Gastrocnemius medialis (tissue), 4 donors: ENCODE results near the gene SCTR. TPM values are rescaled to one million over a fixed set of nuclear protein-coding genes. Genes with fewer than 3 reads are reported as not detected.
A peak's percentile ranks its signal among the peaks of the same experiment; 100 is the strongest.

Experiments
- ATAC-seq, 2 donors: fragments of 150-250 bp; one replicate each; pipeline ENCODE4 v1.9.1; 2016
- DNase-seq, 2 donors: peaks; one replicate each; pipeline ENCODE4 v3.0.0-alpha.2; 2019
- H3K27ac ChIP-seq, 4 donors: fragments of 200-600 bp; sonication (generic); 1 replicate in 1 of 4; 2 replicates in 3 of 4; pipeline ENCODE4 v1.5.1; 2016 to 2018; ENCODE audit warnings: mild to moderate bottlenecking in 2 of 4, moderate library complexity in 1 of 4
- H3K27me3 ChIP-seq, 3 donors: fragments of 200-600 bp; sonication (generic) in 2 of 3; 1 replicate in 1 of 3; 2 replicates in 2 of 3; pipeline versions ENCODE4 v1.5.1 to v1.6.0; 2016 to 2019; ENCODE audit warnings: mild to moderate bottlenecking in 1 of 3, moderate library complexity in 1 of 3
- H3K36me3 ChIP-seq, 2 donors: fragments of 200-600 bp; sonication (generic) in 1 of 2; one replicate each; pipeline ENCODE4 v1.5.1; 2017 to 2018
- H3K4me1 ChIP-seq, 2 donors: fragments of 200-600 bp; sonication (generic) in 1 of 2; one replicate each; pipeline ENCODE4 v1.5.1; 2016 to 2017; ENCODE audit warnings: mild to moderate bottlenecking in 2 of 2
- H3K4me3 ChIP-seq, 4 donors: fragments of 200-600 bp; sonication (generic) in 3 of 4; 1 replicate in 1 of 4; 2 replicates in 3 of 4; pipeline ENCODE4 v1.5.1; 2016 to 2019; ENCODE audit warnings: mild to moderate bottlenecking in 2 of 4
- H3K9me3 ChIP-seq, 3 donors: fragments of 200-600 bp; sonication (generic) in 2 of 3; 1 replicate in 1 of 3; 2 replicates in 2 of 3; pipeline ENCODE4 v1.5.1; 2016 to 2019
- CTCF ChIP-seq, 5 experiments: fragments of 450-650 bp in 3 of 5; fragments of 200-600 bp in 2 of 5; sonication (generic) in 2 of 5; IDR thresholded peaks in 4 of 5; conservative IDR thresholded peaks in 1 of 5; 1 replicate in 4 of 5; 2 replicates in 1 of 5; pipeline ENCODE4 v1.5.1; 2016 to 2019; ENCODE audit warnings: antibody characterized with exemption in 5 of 5, mild to moderate bottlenecking in 3 of 5, moderate library complexity in 3 of 5
- POLR2A ChIP-seq, 2 donors: fragments of 450-650 bp; IDR thresholded peaks; one replicate each; pipeline ENCODE4 v1.6.1; 2017; ENCODE audit warnings: antibody characterized with exemption in 2 of 2, mild to moderate bottlenecking in 2 of 2, moderate library complexity in 2 of 2
- in situ Hi-C, 4 donors: fragments of 200-750 bp; cut with MboI; loops; one replicate each; pipeline versions ENCODE4 v1.15.0 to v1.8.0; 2017; ENCODE audit warnings: low sequenced_read_pairs in 4 of 4
- intact Hi-C: fragments of 100-400 bp; cut with DNase I; formaldehyde crosslinking; loops from one replicate; pipeline ENCODE4 v1.15.1; 2023; ENCODE audit warnings: low total_unique reads
- total RNA-seq, 4 donors: library from RNA; depleted of rRNA; stranded (reverse); fragments of >200 nt; gene quantifications; one replicate each; pipeline versions ENCODE4 v1.1.0 to v1.2.3, GENCODE V29; 2016

SCTR gene
- total RNA-seq, 4 donors from 2014 or later, result not detected

GRCh38 chr2:119482481-119483394 is 41.5 kb downstream of the SCTR start:
- TF ChIP-seq POLR2A (IDR thresholded peaks at IDR 0.05) (no peak), CTCF (IDR thresholded peaks at IDR 0.05 in 4 of 5, conservative IDR thresholded peaks at IDR 0.05 in 1 of 5) (no peak)
- Histone ChIP-seq H3K27ac (peak overlapping the region; percentile 52 to 88 (median 68)), H3K4me1 (peaks cover 53 to 59% of the 10 kb centered on the region in 2 donors), H3K27me3 (no peaks in the 10 kb centered on the region), H3K4me3 (no peak overlapping the region), H3K36me3 (no peaks in the 10 kb centered on the region), H3K9me3 (no peaks in the 10 kb centered on the region)
- in situ Hi-C loops, result no loop called here
- intact Hi-C loops, result loop anchor here (10.0 kb wide), 2 partner anchors 188 to 248 kb away; no protein-coding TSS in a partner anchor
- ATAC-seq, result peak; percentile 49 to 69
- DNase-seq, result peak in 1 of 2 donors; percentile 77

GRCh38 chr2:119481501-119482455 is 42.5 kb downstream of the SCTR start:
- no peak for ATAC-seq
- intact Hi-C loops (loop anchor here (10.0 kb wide), 2 partner anchors 187 to 247 kb away; no protein-coding TSS in a partner anchor), in situ Hi-C loops (no loop called here)
- Histone ChIP-seq H3K9me3 (no peaks in the 10 kb centered on the region), H3K4me1 (peaks cover 46 to 49% of the 10 kb centered on the region in 2 donors), H3K4me3 (no peak overlapping the region), H3K27ac (peak overlapping the region; percentile 52 to 88 (median 68)), H3K36me3 (no peaks in the 10 kb centered on the region), H3K27me3 (no peaks in the 10 kb centered on the region)
- no peak for DNase-seq
- TF ChIP-seq CTCF (IDR thresholded peaks at IDR 0.05 in 4 of 5, conservative IDR thresholded peaks at IDR 0.05 in 1 of 5) (no peak), POLR2A (IDR thresholded peaks at IDR 0.05) (no peak)

GRCh38 chr2:119480718-119481142 is 43.6 kb downstream of the SCTR start:
- no peak for TF ChIP-seq CTCF (IDR thresholded peaks at IDR 0.05 in 4 of 5, conservative IDR thresholded peaks at IDR 0.05 in 1 of 5)
- no peak for TF ChIP-seq POLR2A (IDR thresholded peaks at IDR 0.05)
- Histone ChIP-seq H3K36me3 (no peaks in the 10 kb centered on the region), H3K4me3 (no peak overlapping the region), H3K4me1 (peaks cover 35 to 39% of the 10 kb centered on the region in 2 donors), H3K27me3 (no peaks in the 10 kb centered on the region), H3K27ac (no peak overlapping the region), H3K9me3 (no peaks in the 10 kb centered on the region)
- intact Hi-C loops, result loop anchor here (10.0 kb wide), 2 partner anchors 186 to 246 kb away; no protein-coding TSS in a partner anchor
- in situ Hi-C loops, result no loop called here
- DNase-seq, result no peak
- ATAC-seq, result no peak

- Histone ChIP-seq H3K9me3 (no peaks in the 10 kb centered on the region), H3K27ac (no peak overlapping the region), H3K27me3 (no peaks in the 10 kb centered on the region), H3K4me3 (no peak overlapping the region), H3K36me3 (no peaks in the 10 kb centered on the region), H3K4me1 (peaks cover 32 to 35% of the 10 kb centered on the region in 2 donors)
- in situ Hi-C loops, result no loop called here
- DNase-seq (no peak), ATAC-seq (no peak)
- no peak for TF ChIP-seq CTCF (IDR thresholded peaks at IDR 0.05 in 4 of 5, conservative IDR thresholded peaks at IDR 0.05 in 1 of 5)
- TF ChIP-seq POLR2A (IDR thresholded peaks at IDR 0.05), result no peak
- intact Hi-C loops, result loop anchor here (10.0 kb wide), 2 partner anchors 185 to 245 kb away; no protein-coding TSS in a partner anchor
Observed at GRCh38 chr2:119480184-119480583, 44.1 kb downstream of the SCTR start.
